NCI-H748 treated with DMSO at 0.1 percent for 48 hours (cell line): ENCODE results near the gene KLHL8.

Experiments used
- DNase-seq: peaks from one replicate; lab custom pipeline; 2025; lab: John Stamatoyannopoulos, UW

The KLHL8 gene

DNA sequence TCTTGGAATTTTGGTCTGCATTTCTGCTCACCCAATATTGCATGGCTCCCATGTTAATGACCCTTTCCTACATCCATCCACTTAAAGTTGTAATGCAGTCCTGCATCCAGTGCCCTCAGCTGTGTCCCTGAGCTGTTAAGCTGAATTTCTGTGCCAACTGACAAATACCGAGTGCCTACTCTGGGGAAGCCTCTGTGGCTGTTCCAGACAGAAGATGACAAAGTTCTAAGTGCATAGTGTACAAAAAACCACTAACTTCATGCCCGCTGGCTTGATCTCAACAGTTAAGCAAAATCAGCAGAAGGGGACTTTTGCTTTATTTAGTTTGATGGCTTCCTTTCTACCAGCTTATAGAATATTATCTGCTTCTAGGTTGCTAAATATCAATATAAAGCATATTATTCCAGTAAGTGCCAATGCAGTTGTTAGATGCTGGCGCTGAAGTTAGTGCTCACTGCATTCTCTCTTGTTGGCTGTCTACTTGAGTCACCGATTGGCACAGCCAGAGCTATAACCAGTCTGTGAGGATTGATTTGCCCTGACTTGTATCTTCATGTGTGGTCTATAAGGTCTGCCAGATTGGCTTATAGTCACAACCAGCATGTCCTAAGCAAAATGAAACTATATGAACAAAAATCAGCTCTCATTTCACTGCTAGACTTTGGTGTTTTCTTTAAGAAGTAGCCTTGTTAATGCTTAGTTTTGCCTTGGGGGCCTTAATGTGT, 98.9 kb downstream of the KLHL8 start:
- no peak for DNase-seq

DNA sequence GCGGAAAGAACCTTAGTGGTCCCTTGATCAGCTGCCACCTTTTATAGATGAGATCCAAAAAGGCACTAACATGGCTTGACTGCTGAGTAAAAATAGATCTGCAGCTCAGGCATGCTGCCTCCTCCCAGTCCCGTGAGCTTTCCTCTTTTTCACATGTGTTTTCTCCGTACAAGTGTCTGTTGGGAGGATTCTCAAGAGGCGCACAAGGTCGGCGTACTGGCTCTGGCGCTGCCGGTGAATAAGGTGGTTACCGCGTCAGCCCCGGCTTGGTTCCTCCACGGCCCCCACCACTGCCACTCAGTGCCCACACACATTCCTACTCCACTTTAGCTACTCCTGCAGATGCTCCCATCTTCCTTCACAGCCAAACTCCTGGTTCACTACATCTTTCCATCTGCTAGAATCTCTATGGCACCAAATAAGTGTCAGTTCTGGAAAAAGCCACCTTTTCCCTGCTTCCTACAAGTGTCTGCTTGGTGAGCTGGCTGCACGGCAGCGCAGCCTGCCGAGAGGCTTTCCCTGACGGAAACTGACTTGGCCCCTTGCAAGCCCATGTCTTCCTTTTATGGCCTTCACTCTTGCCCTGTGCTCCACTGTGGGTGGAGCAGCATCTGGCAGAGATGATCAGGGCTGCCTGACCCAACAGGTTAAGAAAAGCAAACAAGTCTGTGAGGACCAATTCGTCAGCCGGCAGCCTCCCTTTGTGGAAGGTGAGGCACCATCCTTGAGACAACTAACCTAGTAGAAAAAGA, 99.8 kb downstream of the KLHL8 start:
- DNase-seq: no peak

DNA sequence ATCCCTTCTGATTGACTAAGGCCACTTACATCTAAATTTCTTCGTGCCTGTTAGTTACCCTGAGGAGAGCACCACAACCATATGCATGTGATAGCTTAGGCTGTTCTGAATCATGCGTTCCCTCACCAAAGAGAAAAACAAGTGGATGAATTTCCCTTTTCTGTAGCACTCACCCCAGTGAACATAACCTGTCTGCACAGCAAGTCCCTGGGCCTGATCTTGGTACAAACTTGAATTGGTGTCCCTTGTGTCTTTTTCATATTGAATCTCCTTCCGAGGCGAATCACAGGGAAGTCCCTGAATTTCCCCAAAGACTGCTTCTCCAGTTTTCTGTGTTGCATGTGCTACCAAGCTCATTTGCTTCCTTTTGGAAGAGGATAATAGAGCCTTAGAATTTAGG, 100.4 kb downstream of the KLHL8 start:
- DNase-seq: no peak

DNA sequence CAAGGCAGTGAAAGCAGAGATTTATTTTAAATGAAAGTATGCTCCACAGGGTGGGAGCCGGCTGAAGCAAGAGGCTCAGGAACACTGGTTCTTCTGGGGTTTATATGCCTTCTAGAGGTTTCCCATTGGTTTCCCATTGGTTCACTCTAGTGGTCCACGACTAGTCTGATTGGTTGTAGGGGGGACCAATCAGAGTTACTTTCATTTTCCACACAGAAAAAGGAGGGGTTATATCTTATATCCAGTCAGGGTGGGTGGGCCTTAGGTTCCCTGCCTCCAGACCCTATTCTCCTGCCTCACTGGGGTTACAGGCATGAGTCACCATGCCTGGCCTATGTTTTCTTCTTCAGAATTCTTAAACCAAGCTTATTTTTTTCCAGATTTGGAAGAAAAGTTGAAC, 101.6 kb downstream of the KLHL8 start:
- DNase-seq: no peak

DNA sequence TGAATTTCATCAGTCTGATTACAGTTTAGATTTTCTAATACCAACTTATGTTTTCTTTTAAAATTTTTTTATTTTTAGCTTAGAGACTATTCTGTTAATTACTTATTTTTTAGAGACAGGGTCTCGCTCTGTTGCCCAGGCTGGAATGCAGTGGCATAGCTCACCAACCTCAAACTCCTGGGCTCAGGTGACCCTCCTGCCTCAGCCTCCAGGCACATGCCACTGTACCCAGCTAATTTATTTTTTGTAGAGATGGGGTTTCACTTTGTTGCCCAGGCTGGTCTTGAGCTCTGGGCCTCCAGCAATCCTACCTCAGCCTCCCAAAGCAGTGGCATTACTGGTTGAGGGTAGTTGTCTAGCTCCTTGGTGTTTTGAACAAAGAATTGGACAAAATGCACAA, 102.0 kb downstream of the KLHL8 start:
- no peak for DNase-seq

DNA sequence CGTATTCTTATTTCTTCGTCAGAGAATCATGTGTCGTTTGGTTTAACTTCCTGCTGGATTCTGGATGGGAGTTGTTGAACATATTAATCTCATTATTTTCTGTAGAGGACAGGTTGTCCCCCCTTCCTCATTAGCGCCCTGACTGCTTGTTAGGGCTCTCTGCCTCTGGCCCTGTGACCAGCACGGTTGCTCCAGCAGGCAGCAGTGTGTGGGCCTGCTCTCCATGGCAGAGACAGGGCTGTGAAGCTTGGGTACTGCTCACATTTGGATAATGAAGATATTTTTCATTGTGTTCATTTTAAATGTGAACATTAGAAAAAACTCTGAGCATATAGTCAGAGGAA, 102.7 kb downstream of the KLHL8 start:
- DNase-seq: no peak

DNA sequence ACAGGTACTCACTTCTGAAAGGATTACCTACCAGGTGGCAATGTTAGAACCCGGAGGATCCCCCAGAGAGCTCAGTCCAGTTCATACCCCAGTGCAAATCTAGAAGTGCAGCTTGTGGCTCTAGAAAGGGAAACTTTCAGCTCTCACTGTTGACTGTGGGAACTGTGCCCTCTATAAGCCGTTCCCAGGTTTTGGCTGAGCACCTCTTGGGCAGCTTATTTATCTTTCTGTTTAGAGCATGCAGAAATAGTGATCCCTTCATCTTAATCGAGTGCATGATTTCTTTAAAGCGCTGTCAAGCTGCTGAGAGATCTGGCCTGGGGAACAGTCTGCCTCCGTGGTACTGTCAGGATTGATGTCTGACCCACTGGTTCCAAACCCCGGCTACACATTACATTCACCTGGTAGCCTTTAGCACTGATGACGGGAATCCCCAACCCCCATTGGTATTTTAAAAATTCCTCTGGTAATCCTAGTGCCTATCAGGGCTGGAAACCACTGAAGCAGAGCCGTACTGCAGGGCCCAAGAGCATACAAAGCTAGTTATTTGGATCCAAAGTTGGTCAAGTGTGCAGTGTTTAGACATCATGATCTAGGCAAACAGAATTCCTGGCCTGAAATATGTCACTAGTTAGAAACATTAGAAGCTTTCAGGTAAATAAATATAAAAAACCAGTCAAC, 103.2 kb downstream of the KLHL8 start:
- no peak for DNase-seq

DNA sequence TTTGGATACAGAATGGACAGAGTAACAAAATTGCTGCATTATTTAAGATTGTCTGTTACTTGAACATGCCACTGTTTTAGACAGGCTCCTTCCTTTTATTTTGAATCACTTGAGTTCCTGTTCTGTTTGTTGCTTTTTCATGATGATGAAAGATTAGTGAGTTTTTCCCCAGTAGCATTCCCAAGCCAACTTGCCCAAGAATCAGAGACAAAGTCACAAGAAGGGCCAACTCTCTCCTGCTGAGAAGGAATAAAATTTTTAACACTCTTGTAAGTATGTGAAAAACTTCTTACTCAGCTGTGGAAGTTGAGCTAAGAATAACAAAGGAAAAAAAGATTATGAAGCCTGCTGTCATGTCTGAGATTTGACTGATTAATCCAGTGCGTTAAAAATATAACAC, 104.2 kb downstream of the KLHL8 start:
- DNase-seq: no peak

DNA sequence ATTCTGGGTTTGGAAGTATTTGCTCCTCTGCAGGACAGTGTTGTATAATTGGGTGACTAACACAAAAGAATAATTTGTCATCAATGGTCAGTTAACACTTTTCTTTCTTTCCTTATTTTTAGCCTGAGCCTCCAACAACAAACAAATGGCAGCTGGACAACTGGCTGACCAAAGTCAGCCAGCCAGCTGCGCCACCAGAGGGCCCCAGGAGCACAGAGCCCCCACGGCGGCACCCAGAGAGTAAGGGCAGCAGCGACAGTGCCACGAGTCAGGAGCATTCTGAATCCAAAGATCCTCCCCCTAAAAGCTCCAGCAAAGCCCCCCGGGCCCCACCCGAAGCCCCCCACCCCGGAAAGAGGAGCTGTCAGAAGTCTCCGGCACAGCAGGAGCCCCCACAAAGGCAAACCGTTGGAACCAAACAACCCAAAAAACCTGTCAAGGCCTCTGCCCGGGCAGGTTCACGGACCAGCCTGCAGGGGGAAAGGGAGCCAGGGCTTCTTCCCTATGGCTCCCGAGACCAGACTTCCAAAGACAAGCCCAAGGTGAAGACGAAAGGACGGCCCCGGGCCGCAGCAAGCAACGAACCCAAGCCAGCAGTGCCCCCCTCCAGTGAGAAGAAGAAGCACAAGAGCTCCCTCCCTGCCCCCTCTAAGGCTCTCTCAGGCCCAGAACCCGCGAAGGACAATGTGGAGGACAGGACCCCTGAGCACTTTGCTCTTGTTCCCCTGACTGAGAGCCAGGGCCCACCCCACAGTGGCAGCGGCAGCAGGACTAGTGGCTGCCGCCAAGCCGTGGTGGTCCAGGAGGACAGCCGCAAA, 106.0 kb downstream of the KLHL8 start:
- no peak for DNase-seq

DNA sequence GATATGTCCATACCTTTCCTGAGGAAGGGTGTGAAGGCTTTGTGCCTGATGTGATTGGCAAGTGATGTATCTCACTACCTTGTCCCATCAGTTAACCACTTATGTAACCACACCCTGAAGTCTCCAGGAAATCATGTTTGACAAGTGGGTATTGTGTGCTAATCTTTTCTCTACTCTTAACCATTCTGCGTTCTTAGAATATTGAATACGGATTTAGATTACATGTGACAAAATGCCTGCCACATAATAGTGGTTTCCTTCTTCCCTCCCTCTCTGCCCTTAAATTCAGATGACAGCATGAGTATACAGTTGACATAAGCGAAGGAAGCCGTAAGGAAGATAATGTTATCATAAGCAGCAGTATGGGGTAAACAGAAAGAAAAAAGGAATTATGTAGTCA, 108.4 kb downstream of the KLHL8 start:
- DNase-seq: no peak
